Camera-type eye (tissue), 1 donor: ENCODE results near the gene ZNF660. TPM values are rescaled to one million over a fixed set of nuclear protein-coding genes. Genes with fewer than 3 reads are reported as not detected.

ENCODE experiments used
- total RNA-seq: library from RNA; depleted of rRNA; stranded (reverse); fragments of >200 nt; gene quantifications from one replicate; pipeline ENCODE4 v1.2.3, GENCODE V29; 2014

ZNF660 gene
- total RNA-seq, result 21.2 TPM

GRCh38 chr3:44584646-44585501, at the start of gene ZNF660:
Gene ZNF660, plus strand, starts transcription at chr3:44584964. Its CDS starts 9,230 bp downstream, at chr3:44594194.

GRCh38 chr3:44554626-44555592, 29.9 kb upstream of the ZNF660 start, which contains the start of gene ZKSCAN7:
Gene ZKSCAN7, plus strand, starts transcription at chr3:44555193. Its CDS starts 1,855 bp downstream, at chr3:44557048.

GRCh38 chr3:44624749-44625480, 40.2 kb downstream of the ZNF660 start, which contains the start of gene ZNF197:
Gene ZNF197, plus strand, starts transcription at chr3:44625036. Its CDS starts 4,119 bp downstream, at chr3:44629155.

GRCh38 chr3:44648564-44649229, 63.9 kb downstream of the ZNF660 start, which contains the start of gene ZNF35:
Gene ZNF35, plus strand, starts transcription at chr3:44648732. Its CDS starts 2,336 bp downstream, at chr3:44651068.

Other genes with a start within 250 kb of the ZNF660 start
- 49.0 TPM for gene TCAIM, start 246.2 kb upstream of the ZNF660 start, total RNA-seq
- gene ZNF445, start 107.3 kb upstream of the ZNF660 start, total RNA-seq, result 36.9 TPM
- 29.9 TPM for gene ZKSCAN7, start 29.8 kb upstream of the ZNF660 start, total RNA-seq
- 59.5 TPM for gene ZNF197, start 40.1 kb downstream of the ZNF660 start, total RNA-seq
- 24.7 TPM for gene ZNF35, start 63.8 kb downstream of the ZNF660 start, total RNA-seq
- gene ZNF502, start 127.7 kb downstream of the ZNF660 start, total RNA-seq, result 22.1 TPM
- gene ZNF501, start 144.7 kb downstream of the ZNF660 start, total RNA-seq, result 14.0 TPM
- gene KIAA1143, start 176.7 kb downstream of the ZNF660 start, total RNA-seq, result 36.4 TPM
- gene KIF15, start 176.8 kb downstream of the ZNF660 start, total RNA-seq, result 10.6 TPM